HG03135 (cell line): ENCODE data around the gene DCTN5.

Experiments
- ATAC-seq: cut with Tn5 transposase; IDR thresholded peaks from one replicate; pipeline ENCODE4 v1.9.1; 2021; ENCODE audit warnings: mild to moderate bottlenecking, moderate library complexity; ENCODE audit not compliant: unreplicated experiment

The DCTN5 gene

GRCh38 chr16:23651943-23652468, 10.7 kb downstream of the DCTN5 start:
- ATAC-seq = no peak

- ATAC-seq = no peak
Observed at GRCh38 chr16:23663918-23664317, 22.7 kb downstream of the DCTN5 start.

- ATAC-seq = no peak
Observed at GRCh38 chr16:23666571-23667354, 25.5 kb downstream of the DCTN5 start.

GRCh38 chr16:23667355-23667659, 26.0 kb downstream of the DCTN5 start:
- no peak for ATAC-seq

- ATAC-seq = no peak
Observed at GRCh38 chr16:23668225-23668624, 27.0 kb downstream of the DCTN5 start.

- no peak for ATAC-seq
Observed at GRCh38 chr16:23668873-23669272, 27.6 kb downstream of the DCTN5 start.

- ATAC-seq = peak; percentile 98
Observed at GRCh38 chr16:23670137-23670776, 29.0 kb downstream of the DCTN5 start.

GRCh38 chr16:23673971-23674614, 32.8 kb downstream of the DCTN5 start:
- no peak for ATAC-seq

- no peak for ATAC-seq
Observed at GRCh38 chr16:23676924-23677480, 35.7 kb downstream of the DCTN5 start.

GRCh38 chr16:23678430-23679273, 37.4 kb downstream of the DCTN5 start, which contains the start of gene PLK1:
Gene PLK1, plus strand, starts transcription at chr16:23678889. Its CDS starts 44 bp downstream, at chr16:23678933.
- ATAC-seq = peak; percentile 84

GRCh38 chr16:23679274-23679985, 38.2 kb downstream of the DCTN5 start:
- no peak for ATAC-seq

- ATAC-seq = no peak
Observed at GRCh38 chr16:23679986-23680336, 38.7 kb downstream of the DCTN5 start.

- ATAC-seq = no peak
Observed at GRCh38 chr16:23682181-23682580, 40.9 kb downstream of the DCTN5 start.

- ATAC-seq = no peak
Observed at GRCh38 chr16:23683487-23683886, 42.2 kb downstream of the DCTN5 start.

GRCh38 chr16:23687034-23687808, 46.0 kb downstream of the DCTN5 start:
- ATAC-seq = no peak

- ATAC-seq = no peak
Observed at GRCh38 chr16:23689442-23690187, 48.3 kb downstream of the DCTN5 start.

- ATAC-seq = no peak
Observed at GRCh38 chr16:23690771-23691482, 49.7 kb downstream of the DCTN5 start.
